ENCODE results near the gene SLC17A4. TPM values are rescaled to one million over a fixed set of nuclear protein-coding genes. Genes with fewer than 3 reads are reported as not detected.
A peak's percentile ranks its signal among the peaks of the same experiment; 100 is the strongest.

The SLC17A4 gene
- total RNA-seq, 4 donors from 2014 or later: 6.0 to 137 (median 62.1) TPM

DNA sequence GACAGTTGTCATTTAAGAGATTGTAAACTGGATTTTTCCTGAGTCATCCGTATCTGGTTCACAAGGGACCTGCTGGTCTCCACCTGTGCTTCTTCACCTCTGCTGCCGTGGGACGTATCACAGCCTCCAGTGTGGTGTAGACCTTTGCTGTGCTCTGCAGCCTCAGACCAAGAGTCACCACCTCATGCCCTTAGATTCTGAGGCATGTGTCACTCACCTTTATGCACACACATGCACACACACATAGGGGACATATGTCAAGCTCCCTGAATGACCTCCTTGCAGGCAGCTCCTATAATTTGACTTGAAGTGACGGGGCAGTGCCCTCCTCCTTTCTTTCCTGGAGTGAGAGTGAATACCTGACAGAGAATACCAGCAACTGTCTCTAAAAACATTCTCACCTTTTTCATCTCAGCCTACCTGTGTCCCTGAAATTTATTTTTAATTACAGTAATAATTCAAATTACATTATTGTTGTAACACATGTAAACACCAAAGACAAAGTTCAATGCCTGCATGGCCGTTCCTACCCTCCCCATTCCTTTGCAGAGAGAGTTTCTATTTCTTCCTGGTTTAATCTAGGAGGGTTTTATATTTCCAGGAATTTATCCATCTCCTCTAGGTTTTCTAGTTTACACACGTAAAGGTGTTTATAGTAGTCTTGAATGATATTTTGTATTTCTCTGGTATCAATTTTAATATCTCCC lies 3.5 kb downstream of the SLC17A4 start:
- H3K9me3 ChIP-seq: no peaks in the 10 kb centered on the region
- 68 to 70% methylated on average over 3 to 6 of the region's 6 CpGs for WGBS, 2 donors (ENCODE audit: low coverage in 1 of 2)
- peak overlapping the region in 1 of 4 donors; percentile 42 for H3K4me3 ChIP-seq
- H3K36me3 ChIP-seq: no peaks in the 10 kb centered on the region
- no peak for DNase-seq
- peak overlapping the region in 3 of 4 donors; percentile 27 to 41 (median 35) for H3K27ac ChIP-seq
- intact Hi-C loops (cut with DNase I; ENCODE audit: low total_unique reads): no loop called here
- H3K27me3 ChIP-seq: no peaks in the 10 kb centered on the region
- peaks cover 0 to 30% (median 15%) of the 10 kb centered on the region in 4 donors for H3K4me1 ChIP-seq
- TF ChIP-seq POLR2A (IDR thresholded peaks at IDR 0.05): peak; percentile 20
- TF ChIP-seq POLR2AphosphoS5 (IDR thresholded peaks at IDR 0.05): peak in 1 of 3 donors; percentile 22
- no peak for TF ChIP-seq EP300 (IDR thresholded peaks at IDR 0.05; ENCODE audit: low read depth)
- in situ Hi-C loops (cut with MboI; ENCODE audit: low pct_ligation_motif_present in 1 of 4, low pct_unique_long_range_greater_than_20kb in 1 of 4, low sequenced_read_pairs in 3 of 4): no loop called here

GRCh38 chr6:25764611-25765010 lies 10.1 kb downstream of the SLC17A4 start:
- TF ChIP-seq EP300 (IDR thresholded peaks at IDR 0.05; ENCODE audit: low read depth): no peak
- TF ChIP-seq CTCF (IDR thresholded peaks at IDR 0.05): no peak
- TF ChIP-seq POLR2A (IDR thresholded peaks at IDR 0.05): no peak
- TF ChIP-seq POLR2AphosphoS5 (IDR thresholded peaks at IDR 0.05): no peak
- WGBS, 2 donors (ENCODE audit: low coverage in 1 of 2): 92% methylated on average over 2 of the region's 2 CpGs; no CpG with 5 or more reads in 1 of the 2 donors
- no peaks in the 10 kb centered on the region for H3K27me3 ChIP-seq
- in situ Hi-C loops (cut with MboI; ENCODE audit: low pct_ligation_motif_present in 1 of 4, low pct_unique_long_range_greater_than_20kb in 1 of 4, low sequenced_read_pairs in 3 of 4): no loop called here
- DNase-seq: no peak
- no peak overlapping the region for H3K27ac ChIP-seq
- intact Hi-C loops (cut with DNase I; ENCODE audit: low total_unique reads): no loop called here
- no peaks in the 10 kb centered on the region for H3K9me3 ChIP-seq
- no peaks in the 10 kb centered on the region for H3K36me3 ChIP-seq
- no peaks in the 10 kb centered on the region for H3K4me1 ChIP-seq
- no peak overlapping the region for H3K4me3 ChIP-seq

GRCh38 chr6:25768566-25768965 lies 14.0 kb downstream of the SLC17A4 start:
- intact Hi-C loops (cut with DNase I; ENCODE audit: low total_unique reads) (no loop called here), in situ Hi-C loops (cut with MboI; ENCODE audit: low pct_ligation_motif_present in 1 of 4, low pct_unique_long_range_greater_than_20kb in 1 of 4, low sequenced_read_pairs in 3 of 4) (no loop called here)
- H3K9me3 ChIP-seq: no peaks in the 10 kb centered on the region
- H3K27me3 ChIP-seq: no peaks in the 10 kb centered on the region
- 80 to 94% methylated on average over 1 of the region's 1 CpG for WGBS, 2 donors (ENCODE audit: low coverage in 1 of 2)
- no peak for DNase-seq
- TF ChIP-seq POLR2A (IDR thresholded peaks at IDR 0.05) (no peak), CTCF (IDR thresholded peaks at IDR 0.05) (no peak), EP300 (IDR thresholded peaks at IDR 0.05; ENCODE audit: low read depth) (no peak), POLR2AphosphoS5 (IDR thresholded peaks at IDR 0.05) (no peak)
- no peaks in the 10 kb centered on the region for H3K4me1 ChIP-seq
- no peak overlapping the region for H3K27ac ChIP-seq
- no peaks in the 10 kb centered on the region for H3K36me3 ChIP-seq
- H3K4me3 ChIP-seq: no peak overlapping the region

DNA sequence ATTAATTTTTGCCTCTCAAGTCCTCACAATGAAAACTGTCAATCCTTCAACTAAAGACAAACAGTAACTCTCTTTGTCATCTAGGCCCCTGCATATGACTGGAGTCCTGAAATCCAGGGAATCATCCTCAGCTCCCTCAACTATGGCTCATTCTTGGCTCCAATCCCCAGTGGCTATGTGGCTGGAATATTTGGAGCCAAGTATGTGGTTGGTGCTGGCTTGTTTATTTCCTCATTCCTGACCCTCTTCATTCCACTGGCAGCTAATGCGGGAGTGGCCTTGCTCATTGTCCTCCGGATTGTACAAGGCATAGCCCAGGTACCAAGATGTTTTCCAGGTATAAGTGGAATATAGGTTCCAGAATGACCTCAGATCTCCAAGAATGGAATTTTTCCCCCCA lies 15.4 kb downstream of the SLC17A4 start:
- Histone ChIP-seq H3K4me3 (no peak overlapping the region), H3K36me3 (no peaks in the 10 kb centered on the region), H3K4me1 (no peaks in the 10 kb centered on the region), H3K9me3 (no peaks in the 10 kb centered on the region), H3K27ac (no peak overlapping the region), H3K27me3 (no peaks in the 10 kb centered on the region)
- in situ Hi-C loops (cut with MboI; ENCODE audit: low pct_ligation_motif_present in 1 of 4, low pct_unique_long_range_greater_than_20kb in 1 of 4, low sequenced_read_pairs in 3 of 4): no loop called here
- TF ChIP-seq POLR2AphosphoS5 (IDR thresholded peaks at IDR 0.05): no peak
- TF ChIP-seq EP300 (IDR thresholded peaks at IDR 0.05; ENCODE audit: low read depth): no peak
- TF ChIP-seq POLR2A (IDR thresholded peaks at IDR 0.05): no peak
- no peak for DNase-seq
- WGBS, 2 donors (ENCODE audit: low coverage in 1 of 2): 67 to 89% methylated on average over 2 of the region's 2 CpGs
- intact Hi-C loops (cut with DNase I; ENCODE audit: low total_unique reads): no loop called here

- H3K27ac ChIP-seq: no peak overlapping the region
- 61 to 86% methylated on average over 1 to 2 of the region's 2 CpGs for WGBS, 2 donors (ENCODE audit: low coverage in 1 of 2)
- TF ChIP-seq POLR2AphosphoS5 (IDR thresholded peaks at IDR 0.05) (no peak), POLR2A (IDR thresholded peaks at IDR 0.05) (no peak), EP300 (IDR thresholded peaks at IDR 0.05; ENCODE audit: low read depth) (no peak), CTCF (IDR thresholded peaks at IDR 0.05) (no peak)
- DNase-seq: no peak
- H3K4me3 ChIP-seq: no peak overlapping the region
- no peaks in the 10 kb centered on the region for H3K4me1 ChIP-seq
- in situ Hi-C loops (cut with MboI; ENCODE audit: low pct_ligation_motif_present in 1 of 4, low pct_unique_long_range_greater_than_20kb in 1 of 4, low sequenced_read_pairs in 3 of 4): no loop called here
- no peaks in the 10 kb centered on the region for H3K27me3 ChIP-seq
- intact Hi-C loops (cut with DNase I; ENCODE audit: low total_unique reads): no loop called here
- no peaks in the 10 kb centered on the region for H3K36me3 ChIP-seq
- H3K9me3 ChIP-seq: no peaks in the 10 kb centered on the region
Observed at GRCh38 chr6:25774120-25774715, 19.7 kb downstream of the SLC17A4 start.
